ENCODE data around the gene MEG3. TPM values are rescaled to one million over a fixed set of nuclear protein-coding genes. Genes with fewer than 3 reads are reported as not detected.

MEG3 gene
- total and polyA plus RNA-seq, 2 donors = 12.6 to 103 TPM

- H3K4me3 ChIP-seq (ENCODE audit: low read length in 2 of 2) = no peak overlapping the region
- no peak overlapping the region for H3K27ac ChIP-seq (ENCODE audit: low read depth in 1 of 2, low read length in 1 of 2)
- no peaks in the 10 kb centered on the region for H3K27me3 ChIP-seq (ENCODE audit: control insufficient read depth in 2 of 2, insufficient read depth in 1 of 2, low read length in 1 of 2)
- H3K4me1 ChIP-seq (ENCODE audit: control insufficient read depth in 2 of 2, insufficient read depth in 2 of 2, low read length in 2 of 2) = peaks cover 0 to 4% of the 10 kb centered on the region in 2 donors
- H3K9me3 ChIP-seq (ENCODE audit: control insufficient read depth in 2 of 2, insufficient read depth in 1 of 2, low read length in 1 of 2) = no peaks in the 10 kb centered on the region
- H3K36me3 ChIP-seq (ENCODE audit: control insufficient read depth in 2 of 2, insufficient read depth in 2 of 2, low read length in 1 of 2) = no peaks in the 10 kb centered on the region
- 93% methylated on average over 14 of the region's 14 CpGs for WGBS
- DNase-seq (ENCODE audit: low read depth in 6 of 9, low spot score in 9 of 9) = no peak
These were observed 12.8 kb downstream of the MEG3 start for GRCh38 chr14:100838493-100839314.

GRCh38 chr14:100839315-100839585 is 13.3 kb downstream of the MEG3 start:
- DNase-seq (ENCODE audit: low read depth in 6 of 9, low spot score in 9 of 9) = no peak
- Histone ChIP-seq H3K27ac (ENCODE audit: low read depth in 1 of 2, low read length in 1 of 2) (no peak overlapping the region), H3K9me3 (ENCODE audit: control insufficient read depth in 2 of 2, insufficient read depth in 1 of 2, low read length in 1 of 2) (no peaks in the 10 kb centered on the region), H3K27me3 (ENCODE audit: control insufficient read depth in 2 of 2, insufficient read depth in 1 of 2, low read length in 1 of 2) (no peaks in the 10 kb centered on the region), H3K4me3 (ENCODE audit: low read length in 2 of 2) (no peak overlapping the region), H3K36me3 (ENCODE audit: control insufficient read depth in 2 of 2, insufficient read depth in 2 of 2, low read length in 1 of 2) (no peaks in the 10 kb centered on the region), H3K4me1 (ENCODE audit: control insufficient read depth in 2 of 2, insufficient read depth in 2 of 2, low read length in 2 of 2) (peaks cover 0 to 4% of the 10 kb centered on the region in 2 donors)
- 84% methylated on average over 4 of the region's 4 CpGs for WGBS

GRCh38 chr14:100839681-100840111 is 13.8 kb downstream of the MEG3 start:
- Histone ChIP-seq H3K27me3 (ENCODE audit: control insufficient read depth in 2 of 2, insufficient read depth in 1 of 2, low read length in 1 of 2) (no peaks in the 10 kb centered on the region), H3K9me3 (ENCODE audit: control insufficient read depth in 2 of 2, insufficient read depth in 1 of 2, low read length in 1 of 2) (no peaks in the 10 kb centered on the region), H3K36me3 (ENCODE audit: control insufficient read depth in 2 of 2, insufficient read depth in 2 of 2, low read length in 1 of 2) (no peaks in the 10 kb centered on the region), H3K27ac (ENCODE audit: low read depth in 1 of 2, low read length in 1 of 2) (no peak overlapping the region), H3K4me1 (ENCODE audit: control insufficient read depth in 2 of 2, insufficient read depth in 2 of 2, low read length in 2 of 2) (peaks cover 0 to 4% of the 10 kb centered on the region in 2 donors), H3K4me3 (ENCODE audit: low read length in 2 of 2) (no peak overlapping the region)
- WGBS = 94% methylated on average over 14 of the region's 14 CpGs
- no peak for DNase-seq (ENCODE audit: low read depth in 6 of 9, low spot score in 9 of 9)

GRCh38 chr14:100840286-100841065 is 14.6 kb downstream of the MEG3 start:
- 96% methylated on average over 21 of the region's 21 CpGs for WGBS
- DNase-seq (ENCODE audit: low read depth in 6 of 9, low spot score in 9 of 9) = no peak
- H3K4me1 ChIP-seq (ENCODE audit: control insufficient read depth in 2 of 2, insufficient read depth in 2 of 2, low read length in 2 of 2) = peaks cover 0 to 4% of the 10 kb centered on the region in 2 donors

GRCh38 chr14:100841066-100841760 is 15.3 kb downstream of the MEG3 start:
- DNase-seq (ENCODE audit: low read depth in 6 of 9, low spot score in 9 of 9) = no peak

More at GRCh38 chr14:100840286-100841065, 14.6 kb downstream of the MEG3 start:
- no peak overlapping the region for H3K27ac ChIP-seq (ENCODE audit: low read depth in 1 of 2, low read length in 1 of 2)
- no peaks in the 10 kb centered on the region for H3K9me3 ChIP-seq (ENCODE audit: control insufficient read depth in 2 of 2, insufficient read depth in 1 of 2, low read length in 1 of 2)
- no peaks in the 10 kb centered on the region for H3K27me3 ChIP-seq (ENCODE audit: control insufficient read depth in 2 of 2, insufficient read depth in 1 of 2, low read length in 1 of 2)
- H3K4me3 ChIP-seq (ENCODE audit: low read length in 2 of 2) = no peak overlapping the region
- no peaks in the 10 kb centered on the region for H3K36me3 ChIP-seq (ENCODE audit: control insufficient read depth in 2 of 2, insufficient read depth in 2 of 2, low read length in 1 of 2)

GRCh38 chr14:100841761-100842403 is 16.0 kb downstream of the MEG3 start:
- WGBS = 89% methylated on average over 15 of the region's 15 CpGs
- H3K27ac ChIP-seq (ENCODE audit: low read depth in 1 of 2, low read length in 1 of 2) = no peak overlapping the region
- no peak for DNase-seq (ENCODE audit: low read depth in 6 of 9, low spot score in 9 of 9)
- H3K36me3 ChIP-seq (ENCODE audit: control insufficient read depth in 2 of 2, insufficient read depth in 2 of 2, low read length in 1 of 2) = no peaks in the 10 kb centered on the region
- no peaks in the 10 kb centered on the region for H3K27me3 ChIP-seq (ENCODE audit: control insufficient read depth in 2 of 2, insufficient read depth in 1 of 2, low read length in 1 of 2)
- H3K4me1 ChIP-seq (ENCODE audit: control insufficient read depth in 2 of 2, insufficient read depth in 2 of 2, low read length in 2 of 2) = peaks cover 0 to 4% of the 10 kb centered on the region in 2 donors
- no peak overlapping the region for H3K4me3 ChIP-seq (ENCODE audit: low read length in 2 of 2)
- no peaks in the 10 kb centered on the region for H3K9me3 ChIP-seq (ENCODE audit: control insufficient read depth in 2 of 2, insufficient read depth in 1 of 2, low read length in 1 of 2)

More at GRCh38 chr14:100841066-100841760, 15.3 kb downstream of the MEG3 start:
- 94% methylated on average over 21 of the region's 21 CpGs for WGBS
- H3K27me3 ChIP-seq (ENCODE audit: control insufficient read depth in 2 of 2, insufficient read depth in 1 of 2, low read length in 1 of 2) = no peaks in the 10 kb centered on the region
- peaks cover 0 to 4% of the 10 kb centered on the region in 2 donors for H3K4me1 ChIP-seq (ENCODE audit: control insufficient read depth in 2 of 2, insufficient read depth in 2 of 2, low read length in 2 of 2)
- H3K36me3 ChIP-seq (ENCODE audit: control insufficient read depth in 2 of 2, insufficient read depth in 2 of 2, low read length in 1 of 2) = no peaks in the 10 kb centered on the region
- H3K9me3 ChIP-seq (ENCODE audit: control insufficient read depth in 2 of 2, insufficient read depth in 1 of 2, low read length in 1 of 2) = no peaks in the 10 kb centered on the region
- H3K4me3 ChIP-seq (ENCODE audit: low read length in 2 of 2) = no peak overlapping the region
- H3K27ac ChIP-seq (ENCODE audit: low read depth in 1 of 2, low read length in 1 of 2) = no peak overlapping the region

GRCh38 chr14:100842799-100843198 is 16.9 kb downstream of the MEG3 start:
- Histone ChIP-seq H3K36me3 (ENCODE audit: control insufficient read depth in 2 of 2, insufficient read depth in 2 of 2, low read length in 1 of 2) (no peaks in the 10 kb centered on the region), H3K4me1 (ENCODE audit: control insufficient read depth in 2 of 2, insufficient read depth in 2 of 2, low read length in 2 of 2) (peaks cover 0 to 4% of the 10 kb centered on the region in 2 donors), H3K9me3 (ENCODE audit: control insufficient read depth in 2 of 2, insufficient read depth in 1 of 2, low read length in 1 of 2) (no peaks in the 10 kb centered on the region), H3K27ac (ENCODE audit: low read depth in 1 of 2, low read length in 1 of 2) (no peak overlapping the region), H3K27me3 (ENCODE audit: control insufficient read depth in 2 of 2, insufficient read depth in 1 of 2, low read length in 1 of 2) (no peaks in the 10 kb centered on the region), H3K4me3 (ENCODE audit: low read length in 2 of 2) (no peak overlapping the region)
- no peak for DNase-seq (ENCODE audit: low read depth in 6 of 9, low spot score in 9 of 9)
- WGBS = 88% methylated on average over 8 of the region's 8 CpGs

GRCh38 chr14:100844082-100844408 is 18.1 kb downstream of the MEG3 start:
- no peak for DNase-seq (ENCODE audit: low read depth in 6 of 9, low spot score in 9 of 9)
- no peak overlapping the region for H3K27ac ChIP-seq (ENCODE audit: low read depth in 1 of 2, low read length in 1 of 2)
- no peak overlapping the region for H3K4me3 ChIP-seq (ENCODE audit: low read length in 2 of 2)
- no peaks in the 10 kb centered on the region for H3K36me3 ChIP-seq (ENCODE audit: control insufficient read depth in 2 of 2, insufficient read depth in 2 of 2, low read length in 1 of 2)
- 46% methylated on average over 4 of the region's 4 CpGs for WGBS
- peaks cover 0 to 4% of the 10 kb centered on the region in 2 donors for H3K4me1 ChIP-seq (ENCODE audit: control insufficient read depth in 2 of 2, insufficient read depth in 2 of 2, low read length in 2 of 2)
- no peaks in the 10 kb centered on the region for H3K9me3 ChIP-seq (ENCODE audit: control insufficient read depth in 2 of 2, insufficient read depth in 1 of 2, low read length in 1 of 2)
- no peaks in the 10 kb centered on the region for H3K27me3 ChIP-seq (ENCODE audit: control insufficient read depth in 2 of 2, insufficient read depth in 1 of 2, low read length in 1 of 2)
